Stimulated activated CD4-positive, alpha-beta T cell treated with anti-CD3 and anti-CD28 coated beads, TNF-alpha, amount 100 ng/mL, for 24 hours (primary cell): ENCODE data around the gene ARRB2.

Experiments
- DNase-seq, 3 experiments: peaks; one replicate each; pipeline ENCODE4 v3.0.0-alpha.2; 2020; ENCODE audit warnings: low read depth in 3 of 3

Gene ARRB2

DNA sequence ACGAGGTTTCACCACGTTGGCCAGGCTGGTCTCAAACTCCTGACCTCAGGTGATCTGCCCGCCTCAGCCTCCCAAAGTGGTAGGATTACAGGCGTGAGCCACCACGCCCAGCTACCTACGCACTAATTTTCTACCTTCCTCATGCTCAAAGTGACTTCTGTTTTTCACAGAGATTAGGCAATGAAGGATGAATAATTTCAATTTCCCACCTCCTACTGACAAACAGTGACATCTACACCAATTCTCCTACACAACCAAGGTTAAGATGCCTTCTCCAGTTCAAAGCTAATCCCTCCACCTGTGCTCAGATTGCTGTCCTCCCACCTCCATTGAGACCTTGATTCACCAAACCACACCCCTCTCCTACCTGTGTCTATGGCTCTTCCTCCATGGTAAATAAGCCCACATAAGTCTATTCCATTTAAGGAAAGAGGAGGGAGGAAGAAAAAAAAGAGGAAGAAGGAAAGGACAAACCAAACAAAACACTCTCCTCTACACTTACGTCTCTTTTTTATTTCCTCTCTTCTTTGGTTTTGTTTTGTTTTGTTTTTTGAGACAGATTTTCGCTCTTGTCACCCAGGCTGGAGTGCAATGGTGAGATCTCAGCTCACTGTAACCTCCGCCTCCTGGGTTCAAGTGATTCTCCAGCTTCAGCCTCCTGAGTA, 15.3 kb downstream of the ARRB2 start:
- DNase-seq, result no peak

DNA sequence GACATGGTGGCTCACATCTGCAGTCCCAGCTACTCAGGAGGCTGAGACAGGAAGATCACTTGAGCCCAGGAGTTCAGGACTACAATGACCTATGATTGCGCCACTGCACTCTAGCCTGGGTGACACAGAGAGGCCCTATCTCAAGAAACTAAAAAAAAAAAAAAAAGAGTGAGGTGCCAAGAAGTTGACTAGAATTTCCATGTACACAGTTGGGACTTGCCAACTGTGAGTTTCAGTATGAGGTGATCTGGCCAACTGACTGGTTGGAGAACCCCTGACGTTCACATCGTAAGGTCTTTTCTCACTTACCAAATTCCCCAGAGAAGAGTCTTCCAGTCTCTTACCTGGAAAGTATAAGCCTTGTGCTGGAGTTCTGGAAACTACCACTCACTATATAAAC, 17.7 kb downstream of the ARRB2 start:
- no peak for DNase-seq

DNA sequence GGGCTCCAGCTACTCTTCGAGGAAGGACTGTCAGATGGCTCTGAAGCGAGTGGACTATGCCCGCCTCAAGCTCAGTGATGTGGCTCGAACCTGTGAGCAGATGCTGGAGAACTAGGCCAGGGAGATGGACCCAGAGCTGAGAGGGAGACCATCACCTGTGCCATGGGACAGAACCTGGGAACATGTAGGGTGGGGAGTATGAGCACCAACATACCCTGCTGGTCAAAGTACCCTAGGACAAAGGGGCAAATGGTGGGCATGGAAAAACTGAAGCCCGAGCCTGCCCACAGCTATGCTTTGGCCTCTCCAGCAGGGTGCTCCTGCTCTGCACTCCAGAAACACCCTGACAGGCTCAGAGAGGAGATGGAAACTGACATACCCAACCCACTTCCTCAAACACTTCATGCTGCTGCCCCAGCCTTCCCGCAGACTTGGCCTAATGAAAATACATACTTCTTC, 22.7 kb downstream of the ARRB2 start:
- no peak for DNase-seq

DNA sequence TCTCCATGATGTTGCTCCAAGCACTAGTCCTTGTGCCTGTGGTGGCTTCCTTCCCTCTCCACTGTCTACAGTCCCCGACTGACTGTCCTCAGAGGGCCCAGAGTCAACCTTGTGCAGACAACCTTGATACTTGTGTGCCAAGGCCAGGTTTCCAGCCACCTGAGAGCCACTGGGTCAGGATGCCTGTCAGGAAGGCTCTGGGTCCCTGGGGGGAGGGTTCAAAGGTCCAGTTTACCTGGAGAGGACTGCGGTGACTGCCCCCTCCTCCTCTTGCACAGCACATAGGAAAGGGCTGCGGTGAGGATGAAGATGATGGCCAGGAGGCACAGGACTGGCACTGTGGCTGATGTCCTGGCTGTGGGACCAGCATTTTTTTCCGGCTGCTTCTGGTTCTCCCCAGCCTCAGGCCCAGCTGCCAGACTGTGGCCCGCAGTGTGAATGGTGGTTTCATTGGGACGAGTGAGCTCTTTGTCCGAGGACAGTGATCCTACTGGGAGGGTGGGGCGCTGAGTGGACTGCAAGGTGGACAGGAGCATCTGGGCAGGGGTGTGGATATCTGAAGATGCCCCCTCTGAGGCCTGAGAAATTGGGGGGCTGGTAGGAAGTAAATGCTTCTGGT, 24.5 kb downstream of the ARRB2 start:
- DNase-seq, result no peak

DNA sequence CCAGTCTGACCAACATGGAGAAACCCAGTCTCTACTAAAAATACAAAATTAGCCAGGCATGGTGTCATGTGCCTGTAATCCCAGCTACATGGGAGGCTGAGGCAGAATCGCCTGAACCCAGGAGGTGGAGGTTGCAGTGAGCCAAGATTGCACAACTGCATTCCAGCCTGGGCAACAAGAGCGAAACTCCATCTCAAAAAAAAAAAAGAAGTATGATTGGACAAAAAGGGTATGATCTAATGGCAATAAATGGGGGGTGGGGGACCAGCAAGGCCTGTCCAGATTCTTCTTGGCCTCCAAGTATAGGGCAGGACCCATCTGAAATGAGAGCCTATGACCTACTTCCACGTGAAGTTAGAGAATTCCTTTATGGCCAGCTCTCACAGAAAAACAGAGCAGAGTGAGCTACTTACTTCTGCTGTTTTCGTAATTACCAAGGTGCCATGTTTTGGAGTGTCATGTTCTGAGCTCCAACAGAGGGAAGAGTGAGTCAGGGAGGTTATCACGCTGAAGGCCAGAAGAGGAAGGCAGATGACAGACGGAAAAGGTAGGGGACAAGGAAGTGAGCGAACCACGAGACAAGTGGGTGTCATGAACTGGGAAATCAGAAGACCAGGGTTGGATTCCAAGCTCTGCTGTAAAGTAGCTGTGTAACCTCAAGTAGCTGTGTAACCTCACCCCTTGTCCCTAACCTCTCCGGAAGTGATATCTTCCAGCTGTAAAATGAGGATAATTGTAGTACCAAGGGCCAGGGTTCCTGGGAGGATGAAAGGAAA, 25.6 kb downstream of the ARRB2 start:
- no peak for DNase-seq

DNA sequence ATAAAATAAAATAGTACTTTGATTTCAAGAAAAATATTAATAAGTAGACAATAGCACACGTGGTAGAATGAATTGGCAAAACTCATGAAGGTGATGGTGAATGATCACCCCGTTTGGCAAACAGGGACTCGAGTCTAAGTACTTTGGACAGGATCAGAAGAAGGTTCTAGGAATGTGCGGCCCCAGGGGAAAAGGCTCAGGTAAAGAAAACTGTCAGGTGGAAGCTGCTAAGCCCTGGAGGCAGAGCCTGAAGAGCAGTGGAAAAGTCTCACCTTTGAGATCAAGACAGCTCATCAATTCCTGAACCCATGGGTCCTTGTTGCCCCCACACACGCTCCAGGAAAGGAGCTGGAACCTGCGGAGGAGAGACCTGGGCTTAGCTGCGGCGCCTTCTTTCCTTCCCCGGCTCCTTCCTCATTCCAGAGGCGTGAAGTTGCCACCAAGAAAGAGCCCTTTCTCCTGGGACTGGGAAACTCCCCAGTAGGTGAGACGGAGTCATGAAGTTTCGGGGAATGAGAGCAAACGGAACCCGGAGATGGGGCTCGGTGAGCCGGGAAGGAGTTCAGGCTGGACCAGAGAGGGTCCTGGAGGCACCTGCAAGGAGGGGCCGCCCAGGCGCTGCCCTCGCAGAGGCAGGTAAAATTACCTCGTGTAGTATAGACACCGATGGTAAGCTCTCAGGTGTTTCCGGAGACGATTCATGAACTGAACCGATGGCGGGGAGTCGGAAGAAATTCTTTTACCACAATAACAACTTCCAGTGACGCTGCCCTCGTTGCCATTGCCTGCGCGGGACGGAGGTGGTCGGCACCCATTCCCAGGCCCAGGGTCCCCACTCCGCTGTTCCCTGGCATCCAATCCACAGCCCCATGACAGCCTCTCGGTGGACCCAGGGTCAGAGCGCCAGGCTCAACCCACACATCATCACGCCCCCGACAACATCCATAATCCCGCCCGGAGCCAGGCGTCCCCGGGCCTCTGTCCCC, 28.0 kb downstream of the ARRB2 start:
- DNase-seq, result no peak

DNA sequence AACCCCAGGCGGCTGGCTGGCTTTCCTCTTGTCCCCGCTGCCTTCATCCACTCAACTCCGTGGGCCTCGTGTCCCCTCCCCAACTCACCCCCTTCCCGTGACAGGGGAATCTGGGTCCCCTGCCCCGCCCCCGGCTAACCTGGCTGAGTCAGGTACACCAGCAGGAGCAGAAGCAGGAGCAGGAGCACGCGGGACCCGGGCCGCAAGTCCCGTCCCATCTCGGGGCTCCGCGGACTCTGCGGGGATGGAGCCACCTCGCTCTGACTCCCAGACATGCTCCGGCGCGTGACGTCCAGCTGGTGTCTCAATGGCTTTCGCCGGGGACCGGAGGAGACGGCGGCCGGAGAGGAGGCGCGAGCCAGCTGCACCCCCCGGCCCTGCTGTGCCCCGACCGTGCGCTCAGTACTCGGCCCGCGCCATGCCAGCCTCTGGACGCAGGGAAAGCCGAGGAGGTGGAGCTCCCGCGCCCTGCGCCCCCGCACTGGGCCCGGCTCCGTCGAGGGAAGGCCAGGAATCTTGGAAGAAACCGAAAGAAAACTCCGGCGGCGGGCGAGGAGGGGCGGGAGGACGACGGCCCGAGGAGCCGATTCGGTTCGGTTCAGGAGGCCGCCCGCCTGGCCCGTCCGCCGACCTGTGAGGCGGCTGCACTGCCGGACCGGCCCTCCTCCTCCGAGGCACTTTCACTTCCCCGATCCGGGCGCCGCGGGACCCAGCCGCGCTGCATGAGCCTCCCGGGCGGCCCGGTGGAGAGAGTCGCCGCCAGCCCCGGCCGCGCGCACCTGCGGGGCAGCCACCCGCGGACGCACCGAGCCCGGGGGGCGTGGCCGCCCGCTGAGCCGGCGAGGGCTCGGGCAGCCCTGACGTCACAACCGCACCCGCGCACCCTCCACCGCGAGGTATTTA, 28.9 kb downstream of the ARRB2 start, which contains the start of the genes CXCL16 and ZMYND15:
Gene CXCL16, minus strand, starts transcription at position 807 of the 903 bp plus-strand sequence. Its CDS starts 589 bp downstream, at position 218.
Gene ZMYND15, plus strand, starts transcription at position 712 of the 903 bp plus-strand sequence. CDS start 716 bp downstream, outside the sequence.
- DNase-seq, result peak in 1 of 3 experiments; percentile 48

DNA sequence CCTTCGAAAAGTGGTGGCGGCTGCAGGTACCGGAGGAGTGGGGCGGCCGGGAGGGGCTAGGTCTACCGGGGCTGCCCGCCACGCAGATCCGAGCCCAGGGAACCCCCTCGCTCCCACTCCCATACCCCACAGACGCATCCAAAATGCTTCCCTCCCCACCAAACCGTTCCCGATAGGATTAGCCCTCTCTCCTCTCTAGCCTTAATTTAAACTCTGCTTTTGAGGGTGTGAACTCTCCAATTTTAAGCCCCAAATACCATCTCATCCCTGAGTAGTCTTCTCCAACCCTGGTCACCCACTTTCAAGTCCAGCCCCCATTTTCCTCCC, 29.6 kb downstream of the ARRB2 start:
- no peak for DNase-seq

DNA sequence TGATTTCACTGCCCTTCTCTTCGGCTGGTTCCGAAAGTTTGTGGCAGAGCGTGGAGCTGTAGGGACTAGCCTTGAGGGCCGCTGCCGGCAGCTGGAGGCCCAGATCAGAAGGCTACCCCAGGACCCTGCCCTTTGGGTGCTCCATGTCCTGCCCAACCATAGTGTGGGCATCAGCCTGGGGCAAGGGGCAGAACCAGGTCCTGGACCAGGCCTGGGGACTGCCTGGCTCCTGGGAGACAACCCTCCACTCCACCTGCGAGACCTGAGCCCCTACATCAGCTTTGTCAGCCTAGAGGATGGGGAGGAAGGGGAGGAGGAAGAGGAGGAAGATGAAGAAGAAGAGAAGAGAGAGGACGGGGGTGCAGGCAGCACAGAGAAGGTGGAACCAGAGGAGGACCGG, 30.2 kb downstream of the ARRB2 start:
- no peak for DNase-seq

DNA sequence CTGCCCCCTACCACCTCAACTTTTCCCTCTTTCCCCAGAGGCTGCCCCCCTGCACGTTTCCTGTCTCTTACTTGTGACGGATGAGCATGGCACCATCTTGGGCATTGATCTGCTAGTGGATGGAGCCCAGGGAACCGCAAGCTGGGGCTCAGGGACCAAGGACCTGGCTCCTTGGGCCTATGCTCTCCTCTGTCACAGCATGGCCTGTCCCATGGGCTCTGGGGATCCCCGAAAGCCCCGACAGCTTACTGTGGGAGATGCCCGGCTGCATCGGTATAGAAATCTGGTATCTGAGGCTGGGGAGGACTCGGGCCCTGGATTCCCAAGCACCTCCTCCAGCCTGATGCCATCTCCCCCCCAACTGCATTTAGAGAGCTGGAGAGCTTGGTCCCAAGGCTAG, 31.1 kb downstream of the ARRB2 start:
- no peak for DNase-seq

DNA sequence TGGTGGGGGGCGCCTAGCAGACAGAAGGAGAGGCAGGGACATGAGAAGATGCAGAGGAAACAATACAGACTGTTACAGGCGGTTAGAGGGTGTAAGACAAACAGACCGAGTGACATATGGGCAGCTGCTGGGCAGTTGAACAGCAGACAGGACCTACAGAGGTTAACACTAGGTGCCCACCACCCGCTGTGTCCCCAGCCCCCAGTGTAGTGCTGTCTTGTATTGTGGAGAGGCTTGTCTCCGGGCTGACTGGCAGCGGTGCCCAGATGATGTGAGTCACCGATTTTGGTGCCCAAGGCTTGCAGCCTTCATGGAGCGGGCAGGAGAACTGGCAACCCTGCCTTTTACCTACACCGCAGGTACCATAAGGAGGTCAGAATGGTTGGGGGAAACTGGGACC, 31.7 kb downstream of the ARRB2 start:
- no peak for DNase-seq

DNA sequence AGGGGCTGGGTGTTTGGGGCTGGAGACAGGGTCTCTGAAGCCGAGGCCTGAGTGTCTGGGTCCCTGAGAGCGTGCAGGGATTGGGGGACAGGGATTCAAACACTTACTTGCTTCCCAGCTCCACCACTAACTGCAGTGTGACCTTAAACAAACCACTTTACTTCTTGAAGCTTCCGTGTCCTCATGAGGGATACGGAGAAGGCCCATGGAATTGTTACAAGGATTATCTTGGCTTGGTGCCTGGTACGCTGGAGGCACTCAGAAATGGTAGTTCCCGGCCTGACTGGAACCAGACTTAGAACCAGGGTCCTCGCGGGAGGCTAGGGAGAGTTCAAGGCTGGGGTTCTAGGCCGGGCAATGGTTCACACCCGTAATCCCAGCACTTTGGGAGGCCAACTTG, 32.2 kb downstream of the ARRB2 start:
- DNase-seq, result no peak

DNA sequence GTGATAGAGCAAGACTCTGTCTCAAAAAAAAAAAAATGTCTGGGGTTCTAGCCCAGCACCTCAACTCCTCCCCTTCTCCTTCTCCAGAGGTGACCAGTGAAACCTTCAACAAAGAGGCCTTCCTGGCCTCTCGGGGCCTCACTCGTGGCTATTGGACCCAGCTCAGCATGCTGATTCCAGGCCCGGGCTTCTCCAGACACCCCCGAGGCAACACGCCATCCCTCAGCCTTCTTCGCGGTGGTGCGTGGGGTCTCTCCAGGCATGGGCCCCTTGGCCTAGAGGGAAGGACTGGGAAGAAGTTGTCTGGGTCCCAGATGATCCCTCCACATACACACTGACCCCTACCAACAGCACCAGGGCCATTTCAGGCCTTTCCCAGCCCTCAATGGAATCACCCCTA, 32.8 kb downstream of the ARRB2 start:
- DNase-seq, result no peak

DNA sequence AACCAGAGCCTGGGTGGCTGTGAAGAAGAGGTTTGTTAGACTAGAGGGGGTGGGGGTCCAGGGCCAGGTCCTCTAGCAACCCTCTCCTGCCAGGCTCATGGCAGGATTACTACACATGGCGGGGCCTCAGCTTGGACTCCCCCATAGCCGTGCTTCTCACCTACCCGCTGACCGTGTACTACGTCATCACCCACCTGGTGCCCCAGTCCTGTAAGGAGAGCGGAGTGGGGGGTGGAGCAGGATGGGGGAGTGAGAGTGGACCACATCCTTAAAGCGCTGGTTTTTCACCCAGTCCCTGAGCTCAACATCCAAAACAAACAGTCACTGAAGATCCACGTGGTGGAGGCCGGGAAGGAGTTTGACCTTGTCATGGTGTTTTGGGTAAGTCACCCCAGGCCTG, 33.5 kb downstream of the ARRB2 start:
- DNase-seq, result no peak

DNA sequence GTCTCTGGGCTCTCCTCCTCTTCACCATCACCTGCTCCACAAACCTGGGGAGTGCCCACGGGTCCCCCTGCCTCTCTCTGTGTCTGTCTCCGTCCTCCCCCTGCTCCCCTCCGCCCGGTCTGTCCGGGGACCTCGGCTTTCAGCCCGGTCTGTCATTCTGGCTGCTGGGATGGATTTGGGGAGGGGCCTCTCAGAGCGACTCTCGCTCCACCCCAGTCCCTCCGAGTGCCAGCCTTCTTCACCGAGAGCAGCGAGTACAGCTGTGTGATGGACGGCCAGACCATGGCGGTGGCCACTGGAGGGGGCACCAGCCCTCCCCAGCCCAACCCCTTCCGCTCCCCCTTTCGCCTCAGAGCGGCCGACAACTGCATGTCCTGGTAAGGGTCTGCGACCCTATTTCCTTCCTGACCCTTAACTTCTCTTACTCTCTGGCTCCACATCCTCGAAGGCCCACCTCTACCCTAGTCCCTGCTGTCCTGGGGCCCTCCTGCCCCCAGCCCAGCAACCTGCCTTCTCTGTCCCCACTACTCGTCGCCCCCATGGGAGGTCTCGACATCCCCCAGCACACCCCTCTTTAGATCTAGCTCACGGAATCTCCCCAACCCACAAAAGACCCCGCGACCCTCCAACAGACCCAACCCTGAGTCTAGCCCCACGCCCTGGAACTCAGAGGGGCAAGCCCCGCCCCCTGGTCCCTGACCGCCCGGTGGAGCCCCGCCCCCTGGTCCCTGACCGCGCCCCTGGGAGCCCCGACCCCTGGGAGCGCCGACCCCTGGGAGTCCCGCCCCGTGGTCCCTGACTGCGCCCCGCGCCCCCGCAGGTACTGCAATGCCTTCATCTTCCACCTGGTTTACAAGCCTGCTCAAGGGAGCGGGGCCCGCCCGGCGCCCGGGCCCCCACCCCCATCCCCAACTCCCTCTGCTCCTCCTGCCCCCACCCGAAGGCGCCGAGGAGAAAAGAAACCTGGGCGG, 34.9 kb downstream of the ARRB2 start:
- DNase-seq, result no peak

DNA sequence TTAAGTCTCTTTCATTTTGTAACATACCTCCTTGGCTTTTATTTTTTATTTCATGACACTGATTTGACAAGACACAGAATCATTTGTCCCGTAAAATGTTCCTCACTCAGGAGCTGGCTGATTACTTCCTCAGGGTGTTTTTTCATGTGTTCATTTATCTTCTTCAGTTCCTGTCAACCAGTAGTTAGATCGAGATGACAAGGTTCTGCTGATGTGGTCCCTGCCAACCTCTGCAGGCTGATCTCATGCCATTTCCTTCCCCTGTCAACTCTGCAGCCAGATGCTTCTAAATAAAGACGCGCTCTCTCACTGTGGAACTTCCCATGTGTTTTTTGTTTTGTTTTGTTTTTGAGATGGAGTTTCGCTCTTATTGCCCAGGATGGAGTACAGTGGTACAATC, 37.4 kb downstream of the ARRB2 start:
- DNase-seq, result no peak

DNA sequence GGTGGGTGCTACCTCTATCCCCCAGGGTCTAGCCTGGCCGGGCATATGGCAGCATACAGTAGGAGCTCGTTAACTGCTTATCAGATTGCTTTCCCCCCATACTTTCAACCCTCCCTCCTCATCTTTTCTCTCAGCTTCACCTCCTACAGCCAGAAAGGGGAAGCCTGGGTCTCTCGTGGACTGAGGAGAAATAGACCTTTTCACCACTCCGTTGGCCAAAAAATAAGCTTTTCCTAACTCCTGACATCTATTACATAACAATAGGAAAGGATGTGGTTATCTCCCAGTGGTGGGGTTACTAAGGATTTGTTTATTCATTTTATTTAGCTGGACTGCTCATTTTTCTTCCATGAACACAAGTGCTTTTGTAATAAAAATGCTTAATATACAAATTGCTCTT, 38.3 kb downstream of the ARRB2 start:
- DNase-seq, result no peak

DNA sequence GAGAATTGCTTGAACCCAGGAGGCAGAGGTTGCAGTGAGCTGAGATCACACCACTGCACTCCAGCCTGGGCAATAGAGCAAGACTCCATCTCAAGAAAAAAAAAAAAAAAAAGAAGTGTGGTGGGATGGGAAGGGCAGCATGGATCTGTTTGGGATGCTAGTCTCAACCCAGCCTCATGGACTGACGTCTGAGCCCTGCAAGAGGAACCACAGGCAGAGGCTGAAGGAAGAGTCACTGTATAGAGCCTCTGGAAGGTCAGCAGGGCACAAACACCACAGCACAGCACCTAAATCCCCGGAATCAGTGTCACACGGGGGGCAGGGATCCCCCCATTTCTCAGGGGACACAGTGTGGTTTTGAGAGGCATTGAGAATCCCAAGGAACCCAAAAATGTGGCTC, 40.2 kb downstream of the ARRB2 start:
- DNase-seq, result no peak

DNA sequence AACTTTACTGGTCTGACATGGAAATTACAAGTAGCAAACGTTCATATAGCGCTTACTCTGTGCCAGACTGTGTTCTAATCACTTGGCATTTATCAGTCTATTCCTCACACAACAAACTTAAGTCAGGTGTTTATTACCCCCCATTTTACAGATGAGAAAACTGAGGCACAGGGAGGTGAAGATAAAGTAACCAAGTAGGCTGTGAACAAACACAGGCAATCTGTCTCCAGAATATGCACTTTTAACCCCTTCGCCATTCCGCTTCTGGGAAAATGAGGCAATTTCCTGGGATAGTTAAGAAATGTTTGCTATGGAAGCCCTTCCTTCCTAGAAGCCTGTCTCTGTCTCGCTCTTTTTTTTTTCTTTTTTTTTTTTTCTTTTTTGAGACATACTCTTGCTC, 41.5 kb downstream of the ARRB2 start:
- DNase-seq, result no peak
